CD4-positive, alpha-beta T cell treated with Interleukin-4 for 4 hours (primary cell): ENCODE measurements around the gene EIF4A2.
"Not testable (repeated sequence)": the region's sequence is repeated elsewhere in the genome, so short reads cannot be mapped to it uniquely, and the experiment has no call there.

ENCODE experiments used
- DNase-seq: peaks from one replicate; pipeline ENCODE4 v3.0.0-alpha.2; 2020

EIF4A2 gene

GRCh38 chr3:186821429-186822387 lies 38.3 kb downstream of the EIF4A2 start:
- DNase-seq = peak; percentile 58

DNA sequence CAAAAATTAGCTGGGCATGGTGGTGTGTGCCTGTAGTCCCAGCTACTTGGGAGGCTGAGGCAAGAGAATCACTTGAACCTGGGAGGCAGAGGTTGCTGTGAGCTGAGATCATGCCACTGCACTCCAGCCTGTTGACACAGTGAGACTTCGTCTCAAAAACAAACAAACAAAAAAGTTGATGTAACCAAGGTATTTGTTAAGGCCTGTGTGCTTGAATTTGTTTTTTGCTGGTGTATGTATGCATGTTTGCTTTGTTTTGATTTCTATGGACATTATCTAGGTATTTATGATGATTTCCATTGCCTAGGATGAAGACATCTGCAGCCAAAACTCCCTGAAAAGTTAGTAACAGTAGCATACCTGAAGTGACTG lies 39.0 kb downstream of the EIF4A2 start:
- not testable (repeated sequence) for DNase-seq

DNA sequence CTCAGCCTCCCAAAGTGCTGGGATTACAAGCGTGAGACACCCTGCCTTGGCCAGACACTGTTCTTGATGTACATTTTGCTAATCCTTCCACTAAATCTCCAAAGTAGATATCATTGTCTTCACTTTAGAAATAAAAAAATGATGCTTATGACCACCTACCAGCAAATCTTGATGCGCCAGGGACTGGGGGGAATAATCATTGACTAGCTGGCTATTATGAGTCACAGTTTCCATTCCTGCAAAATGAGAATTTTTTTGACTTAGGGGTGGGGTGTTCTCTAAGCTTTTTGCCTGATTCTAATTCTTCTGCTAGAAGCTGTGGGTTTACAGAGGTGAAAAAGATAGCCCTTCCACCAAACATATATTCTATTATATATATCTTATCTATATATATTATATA lies 40.0 kb downstream of the EIF4A2 start:
- no peak for DNase-seq

- no peak for DNase-seq
Observed at GRCh38 chr3:186824430-186825139, 41.2 kb downstream of the EIF4A2 start.

DNA sequence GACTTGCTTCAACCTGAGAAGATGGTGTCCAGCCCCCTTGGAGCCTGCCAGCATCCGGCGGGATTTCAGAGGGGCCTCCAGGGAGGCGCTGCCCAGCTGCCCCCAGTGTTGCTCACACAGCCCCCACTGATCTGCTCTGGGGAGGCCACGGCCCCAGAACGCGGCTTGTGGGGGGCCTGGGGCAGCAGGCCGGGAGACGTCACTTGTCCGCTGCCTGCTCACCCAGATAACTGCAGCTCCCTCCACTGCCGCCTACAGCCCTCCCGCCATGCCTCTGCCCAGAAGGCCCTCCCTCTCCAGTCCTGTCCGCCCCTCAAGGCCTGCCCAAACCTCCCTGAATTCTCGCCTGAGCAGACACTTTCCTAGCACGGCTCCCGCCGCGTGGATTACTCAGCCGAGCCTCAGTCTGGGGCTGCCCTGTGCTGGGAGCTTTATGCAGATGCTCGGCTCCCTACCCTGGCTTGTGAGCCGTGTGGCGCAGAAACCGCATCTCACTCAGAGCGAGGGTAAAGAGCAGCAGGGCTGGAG lies 42.0 kb downstream of the EIF4A2 start:
- no peak for DNase-seq

DNA sequence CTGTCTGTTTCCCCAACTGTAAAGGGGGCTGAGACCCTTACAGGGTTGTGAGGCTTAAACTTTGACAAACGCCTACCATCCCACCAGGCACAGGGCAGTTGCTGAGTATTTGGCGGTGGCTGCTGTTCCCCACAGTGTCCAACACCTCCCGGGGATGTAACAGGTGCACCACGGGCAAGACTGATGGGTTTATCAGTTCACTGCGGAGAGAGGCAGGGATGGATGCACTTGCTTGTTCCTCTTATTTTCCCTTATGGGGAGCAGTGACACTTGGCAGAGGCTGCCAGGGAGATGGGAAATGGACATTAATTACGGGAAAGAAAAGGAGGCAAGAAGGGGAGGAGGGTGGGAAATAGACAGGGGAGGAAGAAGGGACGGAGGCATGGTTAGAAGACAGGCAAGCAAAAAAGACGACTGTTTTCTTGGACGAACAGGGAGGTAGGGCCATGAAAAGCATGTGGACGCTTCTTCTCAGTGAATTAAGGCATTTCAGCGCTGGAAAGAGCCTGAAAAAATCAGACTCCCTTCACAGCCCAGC lies 42.6 kb downstream of the EIF4A2 start:
- DNase-seq = no peak

GRCh38 chr3:186826410-186826975 lies 43.1 kb downstream of the EIF4A2 start:
- DNase-seq = no peak

DNA sequence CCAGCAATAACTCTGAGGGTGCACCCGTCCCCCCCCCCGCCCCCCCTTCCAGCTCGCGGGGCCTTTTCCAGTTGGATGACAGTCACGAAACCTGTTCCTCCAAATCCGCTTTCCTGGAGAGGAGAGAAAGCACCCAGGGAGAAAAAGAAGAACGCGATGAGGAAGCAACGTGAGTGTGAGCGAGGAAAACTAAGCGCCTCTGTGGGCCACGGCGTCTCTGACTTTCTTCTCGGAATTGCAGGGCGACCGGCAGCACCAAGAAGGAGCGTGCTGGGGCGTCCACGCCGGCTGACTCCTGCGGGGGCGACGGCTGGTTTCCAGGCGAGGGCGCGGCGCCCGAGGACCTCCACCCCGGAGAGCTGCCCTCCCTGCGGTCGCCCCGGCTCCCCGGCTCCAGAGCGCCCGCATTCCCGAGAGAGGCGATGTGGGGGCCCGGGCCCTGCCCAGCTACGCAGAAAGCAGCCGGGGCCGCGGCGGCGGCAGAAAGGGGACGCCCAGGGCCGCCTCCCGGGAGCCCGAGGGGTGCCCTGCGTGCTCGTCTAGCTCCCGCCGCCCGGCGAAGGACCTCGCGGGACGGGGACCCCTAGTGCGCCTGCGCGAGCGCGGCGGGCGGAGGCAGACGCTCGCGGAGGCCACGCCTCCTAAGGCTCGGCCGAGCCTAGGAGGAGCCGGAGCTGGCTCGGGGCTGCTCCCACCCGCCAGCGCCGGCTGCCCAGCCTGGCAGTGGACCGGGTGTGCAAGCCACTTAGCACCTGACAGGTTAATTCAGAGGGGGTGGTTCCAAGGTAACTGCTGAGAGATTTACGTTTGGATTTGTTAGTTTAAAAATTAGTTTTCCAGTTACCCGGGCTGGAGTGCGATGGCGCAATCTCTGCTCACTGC lies 43.8 kb downstream of the EIF4A2 start:
- peak; percentile 83 for DNase-seq

DNA sequence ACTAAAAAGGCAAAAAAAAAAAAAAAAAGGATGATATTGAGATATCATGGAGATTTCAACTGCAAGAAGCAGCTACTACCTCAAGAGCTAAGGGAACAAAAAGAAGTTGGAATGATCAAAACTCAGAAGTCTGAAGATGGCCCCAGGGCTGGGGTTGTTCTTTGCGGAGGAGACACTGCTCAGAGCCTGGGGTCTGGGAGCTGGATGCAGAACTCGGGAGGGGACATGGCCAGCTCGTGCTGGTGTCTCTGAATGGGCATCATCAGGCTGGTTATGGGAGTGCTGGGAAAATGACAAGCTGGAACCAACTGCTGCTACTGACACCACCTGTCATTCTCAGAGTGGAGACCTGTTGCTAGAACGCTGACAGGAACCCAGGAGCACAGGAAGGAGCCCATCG lies 45.0 kb downstream of the EIF4A2 start:
- no peak for DNase-seq

GRCh38 chr3:186831798-186832197 lies 48.4 kb downstream of the EIF4A2 start:
- no peak for DNase-seq

DNA sequence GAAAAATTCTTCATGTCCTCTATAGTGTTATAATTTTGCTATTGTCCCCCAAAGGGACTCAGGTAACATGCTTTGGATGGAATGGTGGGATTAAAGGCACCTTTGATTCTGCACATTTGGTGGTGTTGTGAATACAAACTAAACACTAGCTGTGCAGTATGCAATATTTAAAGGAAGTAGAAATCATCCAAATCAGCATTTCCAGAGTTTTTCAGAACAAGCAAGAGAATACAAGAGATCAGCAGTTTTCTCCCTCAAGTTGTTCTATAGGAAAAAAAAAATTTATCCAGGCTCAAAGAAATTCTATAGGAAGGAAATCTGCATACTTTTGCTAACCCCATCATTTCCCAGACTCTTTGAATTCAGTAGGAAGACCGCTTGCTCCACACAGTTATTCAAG lies 48.9 kb downstream of the EIF4A2 start:
- DNase-seq = no peak
